K562 (cell line): Measurements from ENCODE around the gene TBL1X. TPM values are rescaled to one million over a fixed set of nuclear protein-coding genes. Genes with fewer than 3 reads are reported as not detected.

Experiments used
- NFE2 ChIP-seq: IDR thresholded peaks from 2 replicates; pipeline ENCODE4 v1.6.1; 2014; ENCODE audit warnings: antibody characterized with exemption, low read depth
- STAT5A ChIP-seq: IDR thresholded peaks from 2 replicates; pipeline ENCODE4 v1.6.1; 2012; ENCODE audit warnings: low read length, inconsistent platforms, borderline replicate concordance
- ZBTB40 ChIP-seq, 2 experiments: fragments of 450-650 bp in 1 of 2; sonication (generic) in 1 of 2; formaldehyde crosslinking in 1 of 2; IDR thresholded peaks; 2 replicates each; pipeline versions ENCODE4 v1.7.1 to v1.9.0; 2016 to 2022; ENCODE audit warnings: inconsistent platforms in 1 of 2, mild to moderate bottlenecking in 1 of 2, missing genetic modification reagents in 1 of 2
- ZNF316 ChIP-seq: fragments of 450-650 bp; IDR thresholded peaks from 2 replicates; pipeline ENCODE4 v1.6.1; 2016
- ZNF436 ChIP-seq: fragments of 250-450, 450-650 bp; sonication (Bioruptor Pico); formaldehyde crosslinking; IDR thresholded peaks from 2 replicates; pipeline ENCODE4 v1.7.0; 2020; ENCODE audit warnings: mild to moderate bottlenecking
- ZNF57 ChIP-seq: fragments of 450-650 bp; formaldehyde crosslinking; IDR thresholded peaks from 2 replicates; pipeline ENCODE4 v1.4.0; 2020; ENCODE audit warnings: mild to moderate bottlenecking, moderate library complexity
- polyA plus RNA-seq, 8 experiments: library from polyadenylated mRNA; depleted of rRNA in 4 of 8; stranded (reverse) in 5 of 8; unstranded in 3 of 8; fragments of >200 nt; fragmentation: Nextera tagmentation in 2 of 8; fragmentation: Illumina TruSeq in 1 of 8; extraction: Ambion mirVana in 2 of 8; extraction: Trizol in 1 of 8; gene quantifications; 2 replicates each; pipeline versions ENCODE4 v1.2.1 to v1.2.3, GENCODE V29; 2011 to 2014; ENCODE audit warnings: inconsistent platforms in 1 of 8, missing spikeins in 1 of 8
- total RNA-seq, 7 experiments: library from RNA; depleted of rRNA in 6 of 7; stranded (reverse); fragments of >200 nt in 6 of 7; fragmentation: Illumina TruSeq in 2 of 7; extraction: Trizol in 2 of 7; gene quantifications; 2 replicates each; pipeline versions ENCODE4 v1.2.1 to v1.2.3, GENCODE V29; 2011 to 2021; ENCODE audit warnings: low replicate concordance in 1 of 7
- TF ChIP-seq, protein P1 (sequence below): fragments of 450-650 bp; formaldehyde crosslinking; IDR thresholded peaks from 2 replicates; pipeline ENCODE4 v1.4.0; 2022; ENCODE audit warnings: missing genetic modification characterization
- TF ChIP-seq, protein P2 (sequence below): sonication (generic); formaldehyde crosslinking; IDR thresholded peaks from 2 replicates; pipeline ENCODE4 v1.9.0; 2022; ENCODE audit warnings: mild to moderate bottlenecking, missing genetic modification reagents

TBL1X gene
- total and polyA plus RNA-seq, 9 of the 15 experiments (the other 6 are each of a cell fraction or from before 2014, with no cell fraction given), result 6.0 to 49.6 (median 19.7) TPM

GRCh38 chrX:9533611-9534010, 68.8 kb downstream of the TBL1X start (continued):
- TF ChIP-seq, protein P1, sequence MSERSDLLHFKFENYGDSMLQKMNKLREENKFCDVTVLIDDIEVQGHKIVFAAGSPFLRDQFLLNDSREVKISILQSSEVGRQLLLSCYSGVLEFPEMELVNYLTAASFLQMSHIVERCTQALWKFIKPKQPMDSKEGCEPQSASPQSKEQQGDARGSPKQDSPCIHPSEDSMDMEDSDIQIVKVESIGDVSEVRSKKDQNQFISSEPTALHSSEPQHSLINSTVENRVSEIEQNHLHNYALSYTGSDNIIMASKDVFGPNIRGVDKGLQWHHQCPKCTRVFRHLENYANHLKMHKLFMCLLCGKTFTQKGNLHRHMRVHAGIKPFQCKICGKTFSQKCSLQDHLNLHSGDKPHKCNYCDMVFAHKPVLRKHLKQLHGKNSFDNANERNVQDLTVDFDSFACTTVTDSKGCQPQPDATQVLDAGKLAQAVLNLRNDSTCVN (CRISPR knock-in tag), result no peak
- TF ChIP-seq STAT5A (no peak), ZNF436 (CRISPR knock-in tag) (no peak), NFE2 (no peak), ZNF57 (CRISPR knock-in tag) (no peak), ZNF316 (no peak), ZBTB40 (IDR thresholded peaks at IDR 0.05) (no peak), ZBTB40 (CRISPR knock-in tag; IDR thresholded peaks at IDR 0.05) (no peak)
- TF ChIP-seq, protein P2, sequence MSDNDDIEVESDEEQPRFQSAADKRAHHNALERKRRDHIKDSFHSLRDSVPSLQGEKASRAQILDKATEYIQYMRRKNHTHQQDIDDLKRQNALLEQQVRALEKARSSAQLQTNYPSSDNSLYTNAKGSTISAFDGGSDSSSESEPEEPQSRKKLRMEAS (CRISPR knock-in tag), result no peak
- TF ChIP-seq, all 486 proteins: peak for 0
